NCI-H187 treated with DMSO at 0.1 percent for 48 hours (cell line): ENCODE measurements around the gene FOXP2.
"Not testable (repeated sequence)": the region's sequence is repeated elsewhere in the genome, so short reads cannot be mapped to it uniquely, and the experiment has no call there.

Source experiments
- DNase-seq: peaks from one replicate; lab custom pipeline; 2025; lab: John Stamatoyannopoulos, UW

FOXP2 gene

DNA sequence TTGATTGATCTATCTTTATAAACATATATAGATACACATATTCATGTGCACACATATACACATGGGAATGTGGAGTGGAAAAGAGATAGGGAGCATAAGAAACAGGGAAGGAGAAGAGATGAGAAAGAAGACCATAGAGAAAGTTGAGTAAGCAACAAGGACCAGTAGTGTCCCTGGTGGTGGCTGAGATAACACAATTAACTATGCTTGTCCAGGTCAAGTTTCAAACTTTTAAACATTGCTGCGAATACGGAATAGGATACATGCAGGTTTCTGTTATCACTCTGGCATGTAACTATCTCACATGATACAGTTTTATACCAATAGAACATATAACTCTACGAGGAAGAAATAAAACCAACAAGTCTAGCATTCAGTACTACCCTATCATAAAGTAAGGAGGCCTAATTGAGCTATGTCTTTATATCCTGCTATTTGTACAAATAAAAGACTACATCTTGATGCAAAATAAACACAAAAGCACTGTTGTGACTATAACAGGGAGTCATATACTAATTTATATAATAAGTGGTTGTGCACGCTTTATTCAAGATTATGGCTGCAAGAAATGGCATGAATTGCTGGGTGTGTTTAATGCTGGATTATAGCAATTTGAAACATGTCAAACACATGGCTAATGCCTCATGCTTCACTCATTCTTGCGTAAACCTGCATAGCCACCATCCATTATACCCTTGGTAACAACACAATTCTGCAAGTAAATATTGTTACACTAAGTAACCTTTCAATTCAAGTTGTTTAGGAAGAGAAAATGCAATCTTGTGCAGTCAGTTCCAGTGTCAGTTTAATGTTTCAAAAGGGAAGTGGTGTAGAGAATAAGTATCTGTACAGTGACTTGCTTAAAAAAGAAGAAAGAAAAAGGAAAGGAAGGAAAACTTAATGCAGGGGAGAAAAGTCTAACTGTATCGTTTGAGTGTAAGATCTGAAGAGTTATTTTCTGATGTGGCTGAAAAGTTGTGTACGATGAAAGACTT is 8.2 kb downstream of the FOXP2 start:
- DNase-seq = peak; percentile 40

- DNase-seq = peak; percentile 66
Measured at GRCh38 chr7:114426382-114426781, 11.8 kb downstream of the FOXP2 start.

- peak; percentile 40 for DNase-seq
Measured at GRCh38 chr7:114426824-114427223, 12.2 kb downstream of the FOXP2 start.

GRCh38 chr7:114428211-114428610 is 13.6 kb downstream of the FOXP2 start:
- DNase-seq = no peak

DNA sequence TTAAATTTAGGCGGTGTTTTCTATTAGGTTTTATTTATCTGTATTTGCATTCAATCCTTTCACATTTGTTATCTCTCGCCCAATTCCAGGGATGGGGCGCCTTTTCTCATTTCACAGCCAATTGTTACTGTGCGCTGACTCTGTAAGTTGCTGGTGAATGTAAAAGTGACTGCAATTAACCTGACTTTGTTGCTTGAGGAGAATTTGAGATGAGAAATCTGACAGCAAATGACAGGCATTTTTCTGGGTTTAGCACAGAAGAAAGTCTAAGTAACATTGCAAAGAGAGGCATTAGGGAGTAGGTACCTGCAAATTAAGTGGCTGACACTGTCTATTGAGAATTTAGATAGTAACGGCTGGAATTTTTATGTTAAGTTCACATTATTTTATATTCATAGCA is 16.6 kb downstream of the FOXP2 start:
- DNase-seq = no peak

DNA sequence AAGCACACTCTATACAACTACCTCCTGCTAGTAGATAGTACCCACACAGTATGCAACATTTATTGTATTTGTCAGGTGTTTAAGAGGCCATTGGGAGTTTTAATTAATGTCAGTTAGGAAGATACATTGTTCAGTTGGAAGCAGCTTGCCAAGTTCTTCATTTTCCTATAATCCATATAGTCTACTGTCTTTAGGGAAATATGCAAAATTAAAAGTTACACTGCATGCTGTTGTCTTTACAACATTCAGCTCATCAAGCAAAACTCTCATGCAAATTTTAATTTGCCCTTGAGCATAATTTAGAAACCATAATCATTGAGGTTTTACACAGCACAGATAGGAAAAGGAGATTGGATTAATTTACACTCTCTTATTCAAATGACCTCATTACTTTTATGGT is 17.4 kb downstream of the FOXP2 start:
- no peak for DNase-seq

DNA sequence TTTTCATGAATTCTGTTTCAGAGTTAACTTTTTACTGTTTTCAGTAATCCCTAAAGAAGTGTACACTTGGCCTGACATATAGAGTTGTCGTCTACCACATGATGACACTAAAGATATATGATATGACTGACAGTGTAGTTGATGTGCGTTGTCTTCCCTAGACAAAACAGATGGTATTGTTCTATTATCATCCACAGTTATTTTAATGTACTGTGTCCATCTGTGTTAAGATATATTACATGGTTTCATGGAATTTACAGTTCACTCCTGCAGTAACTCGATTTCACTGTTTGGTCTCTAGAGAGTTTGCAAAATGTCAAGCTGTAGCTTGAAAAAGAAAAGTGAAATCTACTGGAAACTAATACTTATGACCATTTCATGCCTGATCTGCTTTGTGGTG is 18.1 kb downstream of the FOXP2 start:
- peak; percentile 36 for DNase-seq

GRCh38 chr7:114439581-114439980 is 25.0 kb downstream of the FOXP2 start:
- DNase-seq = no peak

DNA sequence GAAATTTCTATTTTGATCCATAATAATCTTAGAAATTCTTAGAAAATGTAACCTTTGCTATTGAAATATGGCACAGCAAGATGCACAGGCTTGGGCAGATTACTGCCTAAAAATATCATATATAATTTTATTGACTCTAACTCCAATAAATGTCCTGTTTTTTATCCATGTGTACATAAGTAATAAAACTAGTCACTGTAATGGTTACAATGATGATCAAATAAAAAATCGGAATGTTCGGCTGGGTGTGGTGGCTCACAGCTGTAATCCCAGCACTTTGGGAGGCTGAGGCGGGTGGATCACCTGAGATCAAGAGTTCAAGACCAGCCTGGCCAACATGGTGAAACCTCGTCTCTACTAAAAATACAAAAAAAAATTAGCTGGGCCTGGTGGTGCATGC is 26.3 kb downstream of the FOXP2 start:
- DNase-seq = not testable (repeated sequence)

DNA sequence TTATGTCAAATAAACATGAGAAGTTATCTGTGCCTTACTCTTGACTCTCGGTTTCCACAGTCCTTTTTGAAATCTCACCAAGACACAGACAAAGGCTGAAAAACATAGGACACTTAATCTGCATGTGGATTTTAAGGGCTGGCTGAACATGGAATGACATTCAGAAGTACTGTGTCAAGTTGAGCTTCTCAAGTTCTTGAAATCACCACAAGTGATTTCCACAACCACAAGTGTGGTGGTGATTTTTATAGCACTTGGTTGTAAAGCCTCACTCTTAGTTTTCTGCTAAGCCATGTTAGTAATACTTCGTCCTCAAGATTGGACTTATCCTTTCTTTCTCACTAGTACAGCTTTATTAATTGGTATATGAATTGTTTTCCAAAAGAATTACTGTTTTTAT is 29.6 kb downstream of the FOXP2 start:
- DNase-seq = no peak

GRCh38 chr7:114450431-114450830 is 35.8 kb downstream of the FOXP2 start:
- no peak for DNase-seq

DNA sequence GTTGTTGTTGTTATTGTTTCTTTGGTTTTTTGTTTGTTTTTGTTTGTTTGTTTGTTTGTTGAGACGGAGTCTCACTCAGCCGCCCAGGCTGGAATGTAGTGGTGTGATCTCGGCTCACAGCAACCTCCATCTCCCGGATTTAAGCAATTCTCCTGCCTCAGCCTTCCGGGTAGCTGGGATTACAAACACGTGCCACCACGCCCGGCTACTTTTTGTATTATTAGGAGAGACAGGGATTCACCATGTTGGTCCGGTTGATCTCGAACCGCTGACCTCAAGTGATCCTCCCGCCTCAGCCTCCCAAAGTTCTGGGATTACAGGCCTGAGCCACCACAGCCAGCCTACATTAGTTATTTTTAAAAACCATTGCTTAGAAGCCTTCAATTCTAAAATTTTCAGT is 45.0 kb downstream of the FOXP2 start:
- no peak for DNase-seq

- DNase-seq = no peak
Measured at GRCh38 chr7:114460021-114460420, 45.4 kb downstream of the FOXP2 start.

DNA sequence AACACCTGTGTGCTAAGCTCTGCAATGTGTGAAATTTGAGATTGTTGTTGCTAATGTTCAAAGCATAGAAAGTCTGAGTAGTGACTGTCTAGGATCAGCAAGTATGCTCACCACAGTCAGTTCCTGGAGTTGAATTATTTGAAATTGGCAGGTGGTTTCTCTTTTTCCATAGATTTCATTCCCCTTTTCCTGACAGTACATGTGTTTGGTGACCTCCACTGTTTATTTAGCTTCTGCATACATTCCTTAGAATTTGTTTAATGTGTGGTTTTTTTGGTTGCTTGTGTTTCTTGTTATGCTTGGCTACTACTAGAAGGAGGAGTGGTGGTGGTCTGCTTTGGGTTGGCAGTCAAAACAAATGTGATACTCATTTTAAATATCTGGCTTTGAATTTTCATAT is 52.3 kb downstream of the FOXP2 start:
- no peak for DNase-seq

DNA sequence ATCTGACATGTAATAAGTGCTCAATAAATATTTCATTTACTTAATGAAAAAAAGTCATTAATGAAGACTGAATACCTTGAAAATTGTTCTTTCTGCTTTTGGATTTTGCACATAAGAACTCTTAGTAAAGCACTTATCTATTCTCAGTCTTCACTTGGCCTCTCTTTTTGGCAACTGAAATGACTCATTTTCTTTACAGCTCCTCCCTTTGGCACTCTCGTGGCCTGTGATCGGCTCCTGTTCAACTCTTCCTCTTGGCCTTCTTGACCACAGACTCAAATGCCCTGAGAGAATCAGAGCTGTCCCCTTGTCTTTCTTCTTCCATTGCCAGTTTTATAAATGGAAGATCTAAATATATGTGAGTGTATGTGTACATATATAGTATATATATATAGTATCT is 54.2 kb downstream of the FOXP2 start:
- no peak for DNase-seq

DNA sequence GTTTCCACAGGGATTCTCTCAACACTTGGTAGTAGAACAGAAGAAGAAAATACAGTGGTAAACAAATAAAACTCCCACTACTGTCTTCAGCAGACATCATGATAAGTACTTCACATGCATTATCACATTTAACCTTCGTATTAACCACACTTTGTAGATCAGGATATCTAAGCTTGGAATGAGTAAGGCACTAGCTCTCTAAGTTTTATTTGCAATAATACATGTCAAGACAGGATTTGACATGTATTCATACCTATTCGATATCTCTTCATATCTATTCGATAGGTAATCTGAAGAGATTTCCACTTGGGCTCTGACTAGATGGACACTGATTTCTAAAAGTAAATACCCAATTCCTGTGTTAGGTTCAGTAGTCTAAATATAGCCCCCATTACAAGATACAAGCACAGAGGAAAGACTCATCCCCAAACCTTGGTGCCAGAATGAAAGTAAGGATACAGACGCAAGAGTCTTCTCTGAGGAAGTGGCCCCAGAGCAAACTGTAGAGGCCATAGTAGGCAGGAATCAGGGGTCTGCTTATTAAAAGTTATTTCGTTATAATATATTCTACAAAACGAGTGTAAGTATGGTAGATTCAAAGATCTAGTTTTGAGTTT is 58.4 kb downstream of the FOXP2 start:
- DNase-seq = no peak

- no peak for DNase-seq
Measured at GRCh38 chr7:114478384-114478783, 63.8 kb downstream of the FOXP2 start.

DNA sequence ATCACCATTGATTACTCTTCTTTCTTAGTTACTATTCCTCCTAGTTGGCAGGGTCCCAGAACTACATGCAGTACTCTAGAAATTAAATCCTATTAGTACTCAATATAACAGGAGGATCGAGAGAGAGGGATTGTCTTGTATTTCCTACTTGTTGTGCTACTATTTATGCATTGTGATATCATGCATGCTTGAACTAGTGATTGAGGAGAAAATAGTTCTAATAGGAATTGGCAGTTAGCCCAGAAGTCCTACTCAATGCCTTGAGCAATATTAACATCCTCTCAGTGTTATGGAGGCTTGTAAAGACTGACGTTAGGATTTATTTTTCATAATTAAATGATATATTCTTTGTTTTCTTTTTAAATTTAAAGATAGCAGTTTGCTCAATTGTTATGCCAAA is 67.4 kb downstream of the FOXP2 start:
- DNase-seq = no peak

GRCh38 chr7:114484226-114484625 is 69.6 kb downstream of the FOXP2 start:
- no peak for DNase-seq

GRCh38 chr7:114487174-114487573 is 72.6 kb downstream of the FOXP2 start:
- no peak for DNase-seq

- no peak for DNase-seq
Measured at GRCh38 chr7:114488696-114489095, 74.1 kb downstream of the FOXP2 start.

DNA sequence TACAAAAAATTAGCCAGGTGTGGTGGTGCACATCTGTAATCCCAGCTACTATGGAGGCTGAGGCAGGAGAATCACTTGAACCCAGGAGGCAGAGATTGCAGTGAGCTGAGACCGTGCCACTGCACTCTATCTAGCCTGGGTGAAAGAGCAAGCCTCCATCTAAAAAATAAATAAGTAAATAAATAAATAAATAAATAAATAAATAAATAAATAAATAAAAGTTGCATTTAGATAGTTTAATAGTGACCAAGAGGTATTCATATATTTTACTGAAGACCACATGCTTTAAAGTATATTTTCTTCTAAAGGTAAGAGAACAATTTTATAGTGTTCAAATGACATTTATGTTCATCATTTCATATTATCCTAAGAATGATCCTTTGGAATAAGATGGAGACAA is 82.9 kb downstream of the FOXP2 start:
- DNase-seq = not testable (repeated sequence)

DNA sequence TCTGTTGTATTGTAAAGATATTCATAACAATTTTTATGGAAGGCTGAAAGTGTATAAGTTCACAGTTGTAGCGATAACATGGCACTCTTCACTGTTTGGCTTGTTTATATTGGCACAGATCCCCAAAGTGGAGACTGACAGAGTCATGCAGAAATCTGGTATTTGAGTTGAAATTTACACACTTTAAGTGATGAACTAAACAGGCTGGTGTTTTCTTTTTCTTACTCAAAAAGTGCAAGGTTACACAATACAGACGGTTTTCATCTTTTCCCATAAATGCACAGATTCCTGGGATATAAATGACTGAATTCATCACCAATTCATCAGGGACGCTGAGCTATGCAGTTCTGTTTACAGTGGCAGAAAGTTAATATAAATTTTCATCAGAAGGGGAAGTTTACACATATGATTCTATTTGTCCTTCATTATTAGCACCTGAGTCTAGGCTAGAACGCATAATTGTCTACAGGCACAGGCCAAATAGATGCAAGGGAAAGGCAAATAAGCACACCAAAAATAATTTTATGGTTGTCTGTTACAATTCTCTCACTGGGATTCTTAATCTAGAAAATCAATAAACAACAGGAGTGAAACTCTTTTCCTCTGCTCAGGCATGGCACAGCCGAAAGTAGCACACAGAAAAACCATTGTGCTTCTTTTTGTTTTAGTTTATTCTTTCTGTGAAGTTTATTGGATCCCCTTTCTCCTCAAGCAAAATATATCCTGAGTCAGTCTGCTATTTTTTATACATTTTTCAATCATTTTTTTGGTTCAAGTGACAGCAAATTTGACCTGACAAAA is 88.0 kb downstream of the FOXP2 start:
- no peak for DNase-seq
